Middle frontal gyrus (tissue), 1 donor: ENCODE data around the gene SMIM10L1.

Experiments
- DNase-seq: peaks from one replicate; pipeline ENCODE4 v3.0.0-alpha.2; 2015; ENCODE audit warnings: low spot score; ENCODE audit errors: extremely low spot score

The SMIM10L1 gene

GRCh38 chr12:11171145-11171968 is at the start of gene SMIM10L1:
SMIM10L1 (plus strand) TSS chr12:11171194; CDS start chr12:11171357, 163 bp downstream.
- peak; percentile 83 for DNase-seq

GRCh38 chr12:11130382-11130781 is 40.6 kb upstream of the SMIM10L1 start:
- DNase-seq = no peak

- DNase-seq = no peak
These were observed 40.0 kb upstream of the SMIM10L1 start for GRCh38 chr12:11130999-11131398.

GRCh38 chr12:11133162-11133561 is 37.8 kb upstream of the SMIM10L1 start:
- no peak for DNase-seq

GRCh38 chr12:11133816-11134215 is 37.2 kb upstream of the SMIM10L1 start:
- DNase-seq = no peak

- DNase-seq = no peak
These were observed 36.7 kb upstream of the SMIM10L1 start, which contains the start of gene TAS2R30 for GRCh38 chr12:11134305-11134704. TAS2R30 (minus strand) TSS chr12:11134644; CDS start chr12:11134244, 400 bp downstream.

GRCh38 chr12:11136075-11136474 is 34.9 kb upstream of the SMIM10L1 start:
- no peak for DNase-seq

- no peak for DNase-seq
These were observed 27.6 kb upstream of the SMIM10L1 start for GRCh38 chr12:11143352-11143751.

GRCh38 chr12:11144297-11144696 is 26.7 kb upstream of the SMIM10L1 start:
- no peak for DNase-seq

GRCh38 chr12:11147420-11147819 is 23.6 kb upstream of the SMIM10L1 start:
- DNase-seq = no peak

- DNase-seq = no peak
These were observed 20.2 kb upstream of the SMIM10L1 start for GRCh38 chr12:11150832-11151231.

- DNase-seq = no peak
These were observed 18.3 kb upstream of the SMIM10L1 start for GRCh38 chr12:11152725-11153124.

GRCh38 chr12:11154400-11154925 is 16.5 kb upstream of the SMIM10L1 start:
- DNase-seq = no peak

GRCh38 chr12:11158885-11159444 is 12.0 kb upstream of the SMIM10L1 start:
- DNase-seq = no peak

GRCh38 chr12:11162502-11162901 is 8.5 kb upstream of the SMIM10L1 start:
- no peak for DNase-seq

- DNase-seq = no peak
These were observed 6.6 kb upstream of the SMIM10L1 start for GRCh38 chr12:11164384-11164783.

GRCh38 chr12:11166300-11166699 is 4.7 kb upstream of the SMIM10L1 start:
- no peak for DNase-seq

- DNase-seq = no peak
These were observed 217 bp upstream of the SMIM10L1 start for GRCh38 chr12:11170810-11171144.

- DNase-seq = no peak
These were observed 1.1 kb downstream of the SMIM10L1 start for GRCh38 chr12:11171969-11172675.

GRCh38 chr12:11174022-11174421 is 3.0 kb downstream of the SMIM10L1 start:
- DNase-seq = no peak

GRCh38 chr12:11178250-11178649 is 7.3 kb downstream of the SMIM10L1 start:
- DNase-seq = no peak

GRCh38 chr12:11182529-11182928 is 11.5 kb downstream of the SMIM10L1 start:
- no peak for DNase-seq
